GM23338 (cell line): ENCODE measurements around the gene EMID1.

Experiments used
- CREB1 ChIP-seq: fragments of 250-450 bp; sonication (Bioruptor Pico); IDR thresholded peaks from 2 replicates; pipeline ENCODE4 v1.5.0; 2020; ENCODE audit warnings: low read depth, mild to moderate bottlenecking, moderate library complexity
- CTCF ChIP-seq, 2 experiments: fragments of 200-600 bp in 1 of 2; sonication (generic) in 1 of 2; conservative IDR thresholded peaks; 2 replicates each; pipeline versions ENCODE4 v1.5.1 to v1.6.1; 2016 to 2017; ENCODE audit warnings: antibody characterized with exemption in 2 of 2, low read depth in 2 of 2, mild to moderate bottlenecking in 2 of 2, moderate library complexity in 1 of 2
- EZH2 ChIP-seq: fragments of 200-600 bp; sonication (generic); IDR thresholded peaks from one replicate; pipeline ENCODE4 v1.8.0; 2017; ENCODE audit warnings: antibody characterized with exemption, mild to moderate bottlenecking, low read depth; ENCODE audit not compliant: unreplicated experiment
- EZH2phosphoT487 ChIP-seq: fragments of 200-600 bp; sonication (generic); IDR thresholded peaks from one replicate; pipeline ENCODE4 v1.8.1; 2018; ENCODE audit warnings: antibody characterized with exemption; ENCODE audit not compliant: unreplicated experiment
- JUNB ChIP-seq: IDR thresholded peaks from one replicate; pipeline ENCODE4 v1.6.1; 2016; ENCODE audit warnings: antibody characterized with exemption; ENCODE audit not compliant: unreplicated experiment
- POLR2AphosphoS5 ChIP-seq: IDR thresholded peaks from 2 replicates; pipeline ENCODE4 v1.6.1; 2016; ENCODE audit warnings: antibody characterized with exemption, low read depth
- REST ChIP-seq: IDR thresholded peaks from one replicate; pipeline ENCODE4 v1.6.1; 2018; ENCODE audit warnings: antibody characterized with exemption; ENCODE audit not compliant: unreplicated experiment

GRCh38 chr22:29211466-29211865 is 5.8 kb downstream of the EMID1 start:
- TF ChIP-seq CTCF (conservative IDR thresholded peaks at IDR 0.05; ENCODE audit: low read depth in 2 of 2) (no peak), EZH2phosphoT487 (no peak), JUNB (no peak), CREB1 (CRISPR knock-in tag) (no peak), POLR2AphosphoS5 (no peak), REST (no peak), EZH2 (no peak)
